Sigmoid colon (tissue), 4 donors: ENCODE data around the gene MRPL24.

ENCODE experiments used
- CTCF ChIP-seq, 4 experiments: fragments of 450-650 bp in 3 of 4; fragments of 200-600 bp in 1 of 4; IDR thresholded peaks; one replicate each; pipeline ENCODE4 v1.5.1; 2016 to 2019; ENCODE audit warnings: antibody characterized with exemption in 4 of 4, mild to moderate bottlenecking in 3 of 4, moderate library complexity in 2 of 4
- EP300 ChIP-seq, 4 donors: sonication (generic); formaldehyde crosslinking; IDR thresholded peaks; one replicate each; pipeline ENCODE4 v1.6.1; 2017; ENCODE audit warnings: antibody characterized with exemption in 4 of 4
- POLR2A ChIP-seq, 2 donors: fragments of 450-650 bp; IDR thresholded peaks; one replicate each; pipeline ENCODE4 v1.6.1; 2016; ENCODE audit warnings: antibody characterized with exemption in 2 of 2, mild to moderate bottlenecking in 2 of 2, moderate library complexity in 2 of 2
- POLR2AphosphoS5 ChIP-seq, 4 donors: sonication (generic); formaldehyde crosslinking; IDR thresholded peaks; one replicate each; pipeline ENCODE4 v1.6.1; 2017; ENCODE audit warnings: antibody characterized with exemption in 4 of 4

- no peak for TF ChIP-seq POLR2A (IDR thresholded peaks at IDR 0.05)
- no peak for TF ChIP-seq POLR2AphosphoS5 (IDR thresholded peaks at IDR 0.05)
- TF ChIP-seq CTCF (IDR thresholded peaks at IDR 0.05): no peak
- TF ChIP-seq EP300 (IDR thresholded peaks at IDR 0.05): no peak
Measured at GRCh38 chr1:156781585-156782186, 40.8 kb upstream of the MRPL24 start.
